Activated T-helper 17 cell treated with anti-CD3 and anti-CD28 coated beads, Interleukin-2, amount 50 U/mL, for 72 hours (primary cell): ENCODE results near the gene LRMDA. TPM values are rescaled to one million over a fixed set of nuclear protein-coding genes. Genes with fewer than 3 reads are reported as not detected.
"Not testable (repeated sequence)": the region's sequence is repeated elsewhere in the genome, so short reads cannot be mapped to it uniquely, and the experiment has no call there.

ENCODE experiments used
- ATAC-seq: fragments of 150-1000 bp; cut with Tn5 transposase; replicated peaks from 2 replicates; pipeline ENCODE4 v1.10.0; 2021; ENCODE audit warnings: mild to moderate bottlenecking, moderate library complexity
- H3K27ac Mint-ChIP-seq: one replicate; pipeline ENCODE4 v1.8.0; 2022; ENCODE audit warnings: mixed read lengths
- H3K27me3 Mint-ChIP-seq: one replicate; pipeline ENCODE4 v1.8.0; 2022; ENCODE audit warnings: mixed read lengths
- H3K36me3 Mint-ChIP-seq: one replicate; pipeline ENCODE4 v1.8.0; 2022; ENCODE audit warnings: low read depth, mild to moderate bottlenecking, mixed read lengths
- H3K4me1 Mint-ChIP-seq: one replicate; pipeline ENCODE4 v1.8.0; 2022; ENCODE audit warnings: mixed read lengths
- H3K4me3 Mint-ChIP-seq: one replicate; pipeline ENCODE4 v1.8.0; 2022; ENCODE audit warnings: mild to moderate bottlenecking, mixed read lengths
- H3K9me3 Mint-ChIP-seq: one replicate; pipeline ENCODE4 v1.8.0; 2022; ENCODE audit warnings: mixed read lengths
- total RNA-seq, 2 donors: library from RNA; stranded (reverse); gene quantifications; one replicate each; pipeline ENCODE4 v1.2.3, GENCODE V29; 2022

LRMDA gene
- total RNA-seq, 2 donors from 2014 or later = not detected

GRCh38 chr10:76139431-76139830, 708.0 kb downstream of the LRMDA start:
- H3K27ac Mint-ChIP-seq = no peak overlapping the region
- H3K36me3 Mint-ChIP-seq = no peaks in the 10 kb centered on the region
- no peak for ATAC-seq
- H3K4me1 Mint-ChIP-seq = no peaks in the 10 kb centered on the region
- no peak overlapping the region for H3K4me3 Mint-ChIP-seq
- H3K27me3 Mint-ChIP-seq = no peaks in the 10 kb centered on the region
- H3K9me3 Mint-ChIP-seq = no peaks in the 10 kb centered on the region

DNA sequence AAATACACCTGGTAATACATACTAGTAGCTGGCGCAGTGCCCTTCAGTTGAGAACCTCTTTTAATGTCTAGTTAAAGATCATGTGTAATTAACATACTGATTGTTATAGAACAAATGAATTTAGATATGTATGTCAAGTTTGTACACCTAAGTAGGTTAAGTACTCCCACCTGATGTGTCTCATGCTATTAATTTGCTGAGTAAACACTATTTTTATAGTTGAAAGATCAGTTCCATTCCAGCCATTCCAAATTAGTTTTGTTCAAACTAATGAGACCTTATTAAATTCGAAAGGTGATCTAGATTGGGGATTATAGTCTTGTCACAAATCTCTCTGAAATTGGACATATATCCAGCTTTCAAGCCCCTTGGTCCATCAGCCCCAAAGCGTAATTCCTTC, 710.0 kb downstream of the LRMDA start:
- H3K27ac Mint-ChIP-seq = no peak overlapping the region
- no peaks in the 10 kb centered on the region for H3K9me3 Mint-ChIP-seq
- no peak overlapping the region for H3K4me3 Mint-ChIP-seq
- no peaks in the 10 kb centered on the region for H3K27me3 Mint-ChIP-seq
- no peaks in the 10 kb centered on the region for H3K4me1 Mint-ChIP-seq
- H3K36me3 Mint-ChIP-seq = no peaks in the 10 kb centered on the region
- ATAC-seq = no peak

- H3K9me3 Mint-ChIP-seq, ATAC-seq, H3K4me3 Mint-ChIP-seq, H3K36me3 Mint-ChIP-seq, H3K4me1 Mint-ChIP-seq, H3K27me3 Mint-ChIP-seq, H3K27ac Mint-ChIP-seq: not testable (repeated sequence)
These were observed 716.8 kb downstream of the LRMDA start for GRCh38 chr10:76148217-76148616.

GRCh38 chr10:76149182-76149581, 717.8 kb downstream of the LRMDA start:
- no peak for ATAC-seq
- no peaks in the 10 kb centered on the region for H3K4me1 Mint-ChIP-seq

DNA sequence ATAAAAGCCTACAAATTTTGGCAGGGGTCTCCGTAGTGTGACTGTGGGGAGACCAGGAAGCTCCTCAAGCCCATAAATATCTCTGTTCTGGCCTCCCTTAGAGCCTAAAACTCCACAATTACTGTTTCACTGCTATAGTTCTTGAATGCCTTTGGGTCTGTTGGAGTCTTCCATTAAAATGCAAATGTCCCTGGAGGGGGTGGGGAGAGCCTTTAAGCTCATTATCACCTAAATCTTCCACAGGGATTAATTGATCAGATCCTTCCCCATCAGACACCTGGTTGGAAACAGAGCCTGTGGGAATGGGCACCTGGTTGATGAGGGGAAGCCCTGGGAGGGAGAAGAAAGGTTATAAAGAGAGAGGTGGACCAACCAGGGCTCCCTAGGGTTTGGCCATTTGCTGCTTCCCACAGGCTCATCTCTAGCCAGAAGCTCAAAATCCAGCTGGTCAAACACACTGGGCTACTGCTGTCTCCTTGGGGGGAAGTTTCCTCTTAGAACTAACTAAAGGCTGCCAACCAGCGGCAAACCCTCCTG, 718.2 kb downstream of the LRMDA start:
- Mint-ChIP-seq H3K4me1 (no peaks in the 10 kb centered on the region), H3K9me3 (no peaks in the 10 kb centered on the region)
- ATAC-seq = no peak

More at GRCh38 chr10:76149182-76149581, 717.8 kb downstream of the LRMDA start:
- no peaks in the 10 kb centered on the region for H3K9me3 Mint-ChIP-seq
- H3K27me3 Mint-ChIP-seq = no peaks in the 10 kb centered on the region
- H3K27ac Mint-ChIP-seq = no peak overlapping the region
- no peaks in the 10 kb centered on the region for H3K36me3 Mint-ChIP-seq
- H3K4me3 Mint-ChIP-seq = no peak overlapping the region

DNA sequence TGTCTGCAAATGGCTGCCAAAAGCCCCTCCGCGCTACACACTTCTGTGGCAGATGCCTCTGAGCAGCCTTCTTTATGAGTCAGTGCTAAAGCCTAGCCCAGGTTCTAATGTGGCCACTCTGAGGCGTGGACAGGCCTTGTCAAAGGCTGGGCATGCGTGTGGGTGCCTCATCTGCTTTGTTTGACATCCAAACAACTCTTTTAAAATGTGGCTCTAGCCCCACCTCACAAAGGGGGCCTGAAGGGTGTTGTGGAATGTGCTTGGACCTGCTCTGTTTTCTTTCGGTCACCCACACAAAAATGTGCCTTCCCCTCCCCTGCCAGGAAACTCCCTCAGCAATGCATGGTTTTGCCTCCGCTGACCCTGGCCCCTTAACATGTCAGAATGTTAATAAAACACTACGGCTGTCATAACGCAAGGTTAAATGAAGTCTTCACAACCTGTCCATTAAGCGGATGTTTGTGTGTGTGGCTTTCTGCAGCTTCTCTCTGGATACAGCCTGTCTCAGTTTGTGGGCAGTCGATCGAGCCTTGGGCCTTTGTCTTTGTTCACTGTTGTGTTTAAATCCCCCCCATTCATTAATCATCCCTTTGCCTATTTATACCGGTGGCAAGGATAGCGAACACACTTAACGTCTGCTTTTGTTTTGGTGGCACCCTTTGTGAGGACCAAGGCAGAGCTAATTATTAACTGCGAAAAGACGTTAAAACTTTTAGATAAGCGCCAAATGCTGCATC, 718.9 kb downstream of the LRMDA start:
- Mint-ChIP-seq H3K9me3 (no peaks in the 10 kb centered on the region), H3K4me3 (no peak overlapping the region), H3K36me3 (no peaks in the 10 kb centered on the region), H3K27me3 (no peaks in the 10 kb centered on the region), H3K27ac (no peak overlapping the region), H3K4me1 (no peaks in the 10 kb centered on the region)
- no peak for ATAC-seq

More for the DNA sequence above, 718.2 kb downstream of the LRMDA start:
- Mint-ChIP-seq H3K36me3 (no peaks in the 10 kb centered on the region), H3K27me3 (no peaks in the 10 kb centered on the region), H3K27ac (no peak overlapping the region), H3K4me3 (no peak overlapping the region)

DNA sequence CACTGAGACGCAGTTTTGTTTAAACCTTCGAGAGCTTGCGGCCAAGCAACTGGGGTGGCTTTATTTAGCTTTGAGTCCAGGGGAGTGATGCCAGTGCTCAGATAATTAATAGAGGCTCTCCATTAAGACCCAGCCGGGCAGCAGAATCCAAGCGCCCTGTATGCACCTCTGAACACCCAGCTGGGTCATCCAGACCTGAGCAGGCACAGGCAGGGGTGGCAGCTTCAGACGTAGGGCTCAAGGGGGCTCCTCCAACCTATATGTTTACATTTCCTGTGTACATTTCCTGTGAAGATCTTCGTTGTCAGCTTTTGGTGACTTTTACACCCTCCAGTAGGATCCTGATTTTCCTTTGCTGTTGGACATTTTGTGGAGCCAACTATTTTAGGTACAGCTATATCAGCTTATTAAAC, 719.5 kb downstream of the LRMDA start:
- Mint-ChIP-seq H3K4me3 (no peak overlapping the region), H3K9me3 (no peaks in the 10 kb centered on the region), H3K4me1 (no peaks in the 10 kb centered on the region), H3K27ac (no peak overlapping the region), H3K27me3 (no peaks in the 10 kb centered on the region), H3K36me3 (no peaks in the 10 kb centered on the region)
- ATAC-seq = no peak

DNA sequence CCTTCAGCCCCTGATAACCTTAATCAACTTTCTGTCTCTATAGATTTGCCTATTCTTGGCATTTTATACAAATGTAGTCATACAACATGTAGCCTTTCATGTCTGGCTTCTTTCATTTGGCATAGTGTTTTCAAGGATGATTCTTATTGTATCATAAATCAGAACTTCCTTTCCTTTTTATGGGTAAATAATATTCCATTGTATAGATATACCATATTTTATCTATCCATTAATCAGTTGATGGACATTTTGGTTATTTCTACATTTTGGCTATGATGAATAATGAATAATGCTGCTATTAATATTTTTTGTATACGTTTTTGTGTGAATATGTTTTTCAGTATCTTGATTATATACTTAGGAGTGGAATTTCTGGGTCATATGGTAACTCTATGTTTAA, 720.8 kb downstream of the LRMDA start:
- Mint-ChIP-seq H3K27me3 (no peaks in the 10 kb centered on the region), H3K36me3 (no peaks in the 10 kb centered on the region), H3K9me3 (no peaks in the 10 kb centered on the region), H3K27ac (no peak overlapping the region), H3K4me1 (no peaks in the 10 kb centered on the region), H3K4me3 (no peak overlapping the region)
- no peak for ATAC-seq

DNA sequence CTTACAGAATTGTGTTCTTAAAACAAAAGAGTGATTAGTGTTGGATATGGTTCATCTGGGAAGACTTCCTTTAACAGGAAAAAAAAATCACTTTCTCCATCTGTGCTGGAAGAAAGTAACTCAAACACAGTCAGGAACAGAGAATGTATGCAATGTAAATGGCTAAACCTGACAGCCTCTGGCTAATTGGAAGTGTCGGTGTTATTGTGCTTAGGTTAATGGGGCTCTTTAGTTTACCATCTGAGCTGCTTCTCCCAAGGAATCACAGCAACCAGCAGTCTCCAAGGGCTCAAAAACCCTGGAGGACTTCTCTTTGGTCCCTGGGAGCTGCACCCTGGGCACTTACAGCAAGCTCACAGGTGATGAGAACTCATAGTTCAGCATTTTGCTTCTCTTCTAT, 724.5 kb downstream of the LRMDA start:
- H3K27me3 Mint-ChIP-seq = no peaks in the 10 kb centered on the region
- H3K9me3 Mint-ChIP-seq = no peaks in the 10 kb centered on the region
- H3K27ac Mint-ChIP-seq = no peak overlapping the region
- H3K4me3 Mint-ChIP-seq = no peak overlapping the region
- no peaks in the 10 kb centered on the region for H3K36me3 Mint-ChIP-seq
- no peaks in the 10 kb centered on the region for H3K4me1 Mint-ChIP-seq
- no peak for ATAC-seq

- Mint-ChIP-seq H3K9me3 (no peaks in the 10 kb centered on the region), H3K4me3 (no peak overlapping the region), H3K27me3 (no peaks in the 10 kb centered on the region), H3K36me3 (no peaks in the 10 kb centered on the region), H3K27ac (no peak overlapping the region), H3K4me1 (no peaks in the 10 kb centered on the region)
- no peak for ATAC-seq
These were observed 729.2 kb downstream of the LRMDA start for GRCh38 chr10:76160446-76161300.

GRCh38 chr10:76161301-76161582, 729.8 kb downstream of the LRMDA start:
- no peaks in the 10 kb centered on the region for H3K36me3 Mint-ChIP-seq
- ATAC-seq = no peak
- no peak overlapping the region for H3K27ac Mint-ChIP-seq
- no peak overlapping the region for H3K4me3 Mint-ChIP-seq
- peaks cover 1% of the 10 kb centered on the region for H3K9me3 Mint-ChIP-seq
- H3K27me3 Mint-ChIP-seq = no peaks in the 10 kb centered on the region
- H3K4me1 Mint-ChIP-seq = no peaks in the 10 kb centered on the region

GRCh38 chr10:76168437-76168836, 737.0 kb downstream of the LRMDA start:
- H3K27me3 Mint-ChIP-seq = no peaks in the 10 kb centered on the region
- no peak overlapping the region for H3K27ac Mint-ChIP-seq
- H3K36me3 Mint-ChIP-seq = no peaks in the 10 kb centered on the region
- H3K9me3 Mint-ChIP-seq = peaks cover 8% of the 10 kb centered on the region
- no peak overlapping the region for H3K4me3 Mint-ChIP-seq
- ATAC-seq = peak; percentile 72
- H3K4me1 Mint-ChIP-seq = no peaks in the 10 kb centered on the region

GRCh38 chr10:76169246-76169645, 737.8 kb downstream of the LRMDA start:
- Mint-ChIP-seq H3K27ac (no peak overlapping the region), H3K36me3 (no peaks in the 10 kb centered on the region), H3K27me3 (no peaks in the 10 kb centered on the region), H3K4me3 (no peak overlapping the region), H3K4me1 (no peaks in the 10 kb centered on the region), H3K9me3 (peaks cover 8% of the 10 kb centered on the region)
- no peak for ATAC-seq

GRCh38 chr10:76172020-76172419, 740.6 kb downstream of the LRMDA start:
- Mint-ChIP-seq H3K27me3 (no peaks in the 10 kb centered on the region), H3K27ac (no peak overlapping the region), H3K36me3 (no peaks in the 10 kb centered on the region), H3K9me3 (peaks cover 7% of the 10 kb centered on the region), H3K4me3 (no peak overlapping the region), H3K4me1 (no peaks in the 10 kb centered on the region)
- no peak for ATAC-seq

- Mint-ChIP-seq H3K4me1 (no peaks in the 10 kb centered on the region), H3K36me3 (no peaks in the 10 kb centered on the region), H3K27me3 (no peaks in the 10 kb centered on the region), H3K9me3 (peaks cover 7% of the 10 kb centered on the region), H3K27ac (no peak overlapping the region), H3K4me3 (no peak overlapping the region)
- no peak for ATAC-seq
These were observed 744.2 kb downstream of the LRMDA start for GRCh38 chr10:76175533-76176165.
